Endometrial microvascular endothelial cells (primary cell): ENCODE measurements around the gene B4GAT1. TPM values are rescaled to one million over a fixed set of nuclear protein-coding genes. Genes with fewer than 3 reads are reported as not detected.

Experiments
- in situ Hi-C: cut with HindIII; loops from 2 replicates; pipeline ENCODE4 v1.10.0; 2017; ENCODE audit warnings: low sequenced_read_pairs, low pct_unique_long_range_greater_than_20kb; ENCODE audit errors: inconsistent ontology term
- total RNA-seq: library from RNA; depleted of rRNA; stranded (reverse); fragments of >200 nt; gene quantifications from one replicate; pipeline ENCODE4 v1.2.3, GENCODE V29; 2015; ENCODE audit errors: inconsistent ontology term

Gene B4GAT1
- total RNA-seq, 1 donor from 2014 or later = 27.8 TPM

DNA sequence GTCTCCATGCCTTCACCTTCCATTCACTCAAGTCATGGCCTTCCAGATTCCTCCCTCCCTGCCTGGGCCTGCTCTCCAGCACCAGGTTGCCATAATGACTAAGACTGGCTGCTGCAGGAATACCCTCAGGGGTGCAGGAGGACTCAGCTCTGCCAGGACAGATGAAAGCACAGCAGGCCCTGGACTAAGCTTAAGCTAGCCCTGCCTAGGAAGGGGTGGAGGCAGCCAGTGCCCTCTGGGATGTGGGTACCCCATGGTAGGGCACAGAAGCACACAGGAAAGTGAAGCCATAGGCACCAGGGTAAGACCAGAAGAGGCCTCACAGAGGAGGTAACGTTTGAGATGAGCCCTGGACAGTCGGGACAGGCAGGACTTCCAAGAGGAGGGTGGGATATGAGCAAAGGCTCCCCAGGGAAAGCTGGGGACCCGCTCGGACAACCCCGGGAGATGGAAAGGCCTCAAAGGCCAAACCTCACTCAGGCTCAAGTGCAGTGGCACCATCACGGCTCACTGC is 8.2 kb downstream of the B4GAT1 start:
- in situ Hi-C loops = no loop called here

DNA sequence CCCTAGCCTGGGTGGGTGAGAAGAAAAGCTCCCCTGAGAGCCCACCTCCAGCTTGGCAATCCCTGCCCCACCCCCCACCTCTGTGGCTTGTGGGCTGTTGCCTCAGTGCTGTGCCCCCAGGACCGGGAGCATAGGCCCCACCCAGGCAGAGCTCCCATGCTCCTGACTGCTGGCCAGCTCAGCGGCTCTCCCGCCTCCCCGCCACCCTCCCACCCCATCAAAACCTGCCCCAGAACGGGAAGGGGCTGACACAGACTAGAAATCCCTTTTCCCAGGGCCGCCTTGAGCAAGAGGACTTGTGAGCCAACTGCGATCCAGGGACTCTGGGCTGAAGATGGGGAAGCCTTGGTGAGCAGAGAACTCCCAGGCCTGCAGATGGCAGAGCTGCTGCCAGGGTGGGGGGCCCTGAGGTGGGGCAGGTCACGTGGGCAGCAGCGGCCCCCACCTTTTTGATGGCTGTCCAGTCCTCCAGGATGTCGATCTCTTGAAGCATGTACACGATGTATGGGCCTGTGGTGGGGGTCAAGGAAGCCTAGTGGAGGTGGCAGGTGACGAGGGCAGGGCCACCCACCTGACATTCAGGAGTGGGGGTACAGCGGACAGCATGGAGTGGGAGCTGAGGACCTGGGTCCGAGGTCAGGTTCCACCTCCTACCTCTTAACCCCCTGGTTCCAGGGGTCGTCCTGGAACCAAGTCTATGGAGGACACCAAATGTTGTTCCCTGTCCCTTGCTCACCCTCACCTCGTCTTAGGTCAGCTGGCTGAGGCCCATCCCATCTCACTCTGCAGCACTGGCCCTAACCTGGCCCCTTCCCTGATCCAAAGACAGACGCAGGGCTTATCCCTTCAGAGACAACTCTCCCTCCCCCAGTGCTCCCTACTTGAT is 8.9 kb downstream of the B4GAT1 start:
- in situ Hi-C loops = no loop called here

DNA sequence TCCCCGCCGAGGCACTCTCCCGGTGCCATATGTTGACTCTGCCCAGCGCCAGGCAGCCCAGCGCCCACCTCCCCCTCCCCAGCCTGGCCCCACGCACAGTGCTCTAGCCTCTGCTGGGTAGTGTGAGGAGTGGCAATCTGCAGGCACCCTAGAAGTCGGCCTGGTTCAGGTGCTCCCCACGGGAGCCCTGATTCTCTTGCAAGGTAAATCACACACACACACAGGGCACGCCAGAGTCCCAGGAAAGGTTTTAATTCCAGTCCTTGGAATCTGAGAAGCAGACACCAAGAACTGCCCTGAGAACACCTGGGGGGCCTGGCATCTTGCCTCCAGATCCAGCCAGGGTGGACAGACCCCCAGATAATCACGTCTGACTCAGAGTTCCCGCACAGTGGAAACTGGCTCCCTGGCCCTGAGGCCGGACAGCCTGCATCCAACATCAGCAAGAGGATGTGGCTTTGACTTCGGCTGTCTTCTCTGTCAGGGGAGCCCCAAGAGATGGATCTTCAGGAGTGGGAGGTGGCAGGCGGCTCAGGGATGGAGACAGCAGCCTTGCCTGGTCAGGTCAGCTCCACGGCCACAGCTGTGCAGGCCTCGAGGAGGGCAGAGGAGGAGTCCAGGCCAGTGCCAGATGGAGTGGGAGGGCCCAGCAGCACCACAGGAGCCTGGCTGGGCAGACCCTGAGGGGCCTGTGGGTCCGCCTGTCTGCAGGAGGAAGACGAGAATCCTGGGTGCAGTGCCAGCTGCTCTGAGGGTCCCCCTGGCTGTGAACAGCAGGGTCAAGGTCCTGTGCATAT is 10.1 kb downstream of the B4GAT1 start:
- in situ Hi-C loops = no loop called here

DNA sequence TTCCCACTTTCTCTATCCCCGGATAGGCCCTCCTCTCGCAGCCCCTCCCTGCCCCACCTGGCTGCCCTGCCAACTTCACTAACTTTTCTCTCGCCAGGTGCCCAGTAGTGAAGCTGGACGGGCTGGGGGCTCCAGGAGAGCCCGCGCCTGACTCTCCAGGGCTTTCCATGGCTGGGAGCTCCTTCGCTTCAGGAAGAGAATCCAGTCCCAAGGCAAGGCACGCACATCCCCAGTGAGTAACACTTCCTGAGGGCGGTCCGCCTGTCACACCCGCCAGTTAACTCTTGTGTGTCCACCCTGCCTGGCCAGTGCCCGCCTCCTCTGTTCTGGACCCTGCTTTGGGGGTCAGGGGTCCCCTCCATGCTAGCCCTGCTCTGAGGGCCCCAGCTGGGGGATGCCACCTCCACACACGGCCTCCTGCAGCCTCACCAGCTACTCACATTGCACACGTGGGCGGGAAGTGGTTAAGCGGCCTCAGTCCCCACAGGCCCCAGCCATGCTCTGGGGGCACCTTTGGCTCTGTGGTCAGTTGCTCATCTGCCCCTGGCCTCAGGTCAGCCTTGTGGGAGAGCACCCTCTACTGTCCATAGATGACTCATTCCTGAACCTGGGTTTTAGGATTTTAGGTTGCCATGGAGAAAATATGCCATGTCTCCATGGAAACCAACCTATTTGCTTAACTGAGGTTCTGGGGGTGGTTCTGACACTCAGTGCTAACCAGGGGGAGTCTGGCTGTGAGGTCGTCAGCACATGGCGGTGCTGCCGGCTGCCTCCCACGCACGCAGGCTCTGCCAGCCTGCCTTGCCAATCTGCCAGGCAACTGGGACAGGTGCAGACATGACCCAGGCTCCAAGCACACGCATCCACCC is 11.0 kb downstream of the B4GAT1 start, which contains the start of gene RIN1:
RIN1 (minus strand) TSS at position 201 of the 869 bp plus-strand sequence; CDS start at position 169, 32 bp downstream.
- in situ Hi-C loops = no loop called here

DNA sequence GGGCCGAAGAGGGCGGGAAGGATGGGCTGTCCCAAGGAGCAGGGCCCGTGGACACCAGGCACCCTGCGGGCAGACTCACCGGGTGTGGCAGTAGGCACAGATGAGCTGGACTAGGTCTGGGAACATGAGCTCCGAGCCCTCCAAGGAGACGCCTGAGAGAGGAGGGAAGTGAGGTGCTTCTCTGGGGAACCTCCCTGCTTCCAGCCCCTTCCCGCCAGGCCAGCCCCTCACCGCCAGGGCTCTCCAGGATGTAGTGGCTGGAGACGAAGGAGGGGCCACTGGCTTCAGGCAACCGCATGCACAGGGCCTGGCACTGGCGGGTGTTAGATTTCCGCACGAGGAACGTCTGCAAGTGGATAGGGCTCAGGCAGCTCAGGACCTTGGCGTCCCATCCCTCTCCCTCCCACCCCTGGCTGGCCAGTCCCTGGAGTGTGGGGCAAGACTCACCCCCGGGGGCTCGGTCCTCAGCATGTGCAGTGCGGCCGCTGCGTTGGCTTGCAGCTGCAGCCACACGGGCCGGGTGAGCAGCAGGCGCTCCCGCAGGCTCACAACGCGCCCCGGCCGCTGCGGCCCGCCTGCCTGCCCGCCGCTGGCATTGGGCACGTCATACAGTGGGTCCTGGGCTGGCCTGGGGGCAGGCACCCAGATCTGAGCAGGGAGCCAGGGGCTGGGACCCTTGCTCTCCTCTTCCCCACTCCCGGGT is 11.7 kb downstream of the B4GAT1 start:
- in situ Hi-C loops = no loop called here

DNA sequence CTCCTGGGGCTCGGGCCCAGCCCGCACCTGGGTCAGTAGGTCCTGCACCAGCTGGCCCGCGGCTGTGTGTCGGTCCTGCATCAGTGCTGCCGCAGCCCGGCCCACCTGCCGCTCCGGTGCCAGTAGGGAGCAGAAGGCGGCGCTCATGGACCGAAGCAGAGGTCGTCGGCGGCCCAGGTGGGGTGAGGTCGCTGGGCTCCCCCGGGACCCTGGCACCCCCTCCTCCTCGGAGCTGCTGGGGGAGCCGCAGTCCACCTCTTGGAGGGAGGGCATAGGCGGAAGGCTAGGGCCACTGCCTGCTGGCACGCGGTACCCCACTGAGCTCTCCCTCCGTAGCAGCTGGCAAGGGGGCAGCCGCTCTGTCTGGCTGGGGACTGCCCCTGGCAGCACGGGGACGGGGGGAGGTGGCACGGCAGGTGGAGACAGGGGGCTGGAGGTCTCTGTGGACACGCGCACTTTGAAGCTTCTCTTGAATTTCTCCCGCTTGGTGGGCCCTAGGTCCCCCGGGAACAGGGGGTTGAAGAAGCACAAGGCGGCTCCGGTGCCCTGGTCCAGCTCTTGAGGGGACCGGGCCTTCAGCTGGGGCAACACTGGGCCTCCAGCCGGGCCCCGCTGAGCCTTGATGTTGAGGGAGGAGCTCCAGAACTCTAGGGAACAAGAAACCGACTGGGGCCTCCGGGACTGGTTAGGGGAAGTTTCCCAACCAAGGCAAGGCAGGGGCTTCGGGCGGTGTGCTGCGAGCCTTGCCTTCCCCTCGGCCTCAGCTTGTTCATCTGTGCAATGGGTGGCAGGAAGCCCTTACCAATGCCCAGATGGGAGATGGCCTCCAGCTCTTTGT is 12.6 kb downstream of the B4GAT1 start:
- in situ Hi-C loops = no loop called here

DNA sequence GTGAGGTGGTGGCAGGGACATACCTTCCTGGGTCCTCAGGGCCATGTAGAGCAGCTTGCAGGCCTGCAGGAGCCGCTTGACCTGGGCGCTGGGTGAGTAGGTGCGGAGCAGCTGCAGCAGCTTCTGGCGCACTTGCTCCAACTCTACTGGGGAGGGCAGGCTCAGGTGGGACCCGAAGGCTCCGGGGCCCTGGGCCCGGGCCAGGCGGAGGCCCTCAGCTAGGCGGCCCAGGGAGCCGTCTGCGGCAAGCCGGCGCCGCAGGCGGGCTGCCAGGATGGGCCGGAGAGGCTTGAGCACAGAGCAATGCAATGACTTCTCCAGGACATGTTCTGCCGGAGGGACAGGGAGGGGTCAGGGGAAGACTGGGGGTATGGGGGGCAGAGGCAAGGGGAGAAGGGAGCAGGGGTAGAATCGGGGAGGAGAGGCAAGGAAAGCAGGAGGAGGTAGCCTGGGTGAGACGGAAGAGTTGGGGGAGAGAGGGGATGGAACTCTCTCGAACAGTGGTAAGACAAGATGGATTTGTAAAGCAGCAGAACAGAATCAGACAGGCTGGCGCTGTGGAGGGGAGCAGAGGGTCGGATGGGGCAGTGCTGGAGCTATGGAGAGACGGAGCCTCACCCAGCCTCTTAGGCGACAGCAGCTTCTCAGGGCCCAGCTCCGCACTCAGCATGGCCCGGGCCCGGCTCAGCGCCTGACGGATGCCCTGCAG is 13.4 kb downstream of the B4GAT1 start:
- in situ Hi-C loops = no loop called here

DNA sequence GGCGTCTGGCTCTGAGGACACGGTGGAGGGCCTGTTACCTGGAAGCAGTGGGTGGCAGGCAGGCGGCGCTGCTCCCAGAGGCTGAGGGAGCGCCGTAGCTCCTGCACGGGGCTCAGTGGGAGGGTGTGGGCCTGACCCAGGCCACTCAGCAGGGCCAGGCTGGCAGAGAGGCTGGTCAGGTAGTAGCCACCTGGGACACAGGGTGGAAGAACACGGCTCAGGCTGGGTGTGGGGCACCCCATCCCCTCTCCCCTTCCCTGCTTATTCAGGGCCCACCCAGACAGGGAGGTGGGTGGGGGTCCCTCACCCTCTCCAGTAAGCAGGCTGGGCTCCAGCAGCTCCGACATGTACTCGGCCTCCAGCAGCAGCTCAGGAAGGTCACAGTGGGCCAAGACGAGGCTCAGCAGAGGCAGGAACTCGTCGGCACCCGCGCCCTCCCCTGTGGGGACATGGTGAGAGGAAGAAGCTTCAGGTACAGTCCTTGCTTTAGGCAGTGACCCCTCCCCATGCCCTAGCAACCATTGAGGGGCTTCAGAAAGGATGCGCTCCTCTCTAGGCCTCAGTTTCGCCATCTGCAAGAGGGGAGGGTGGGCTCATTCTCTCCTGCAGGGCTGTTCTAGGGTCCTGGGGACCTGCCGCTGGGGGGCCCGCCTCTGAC is 14.1 kb downstream of the B4GAT1 start:
- in situ Hi-C loops = no loop called here

DNA sequence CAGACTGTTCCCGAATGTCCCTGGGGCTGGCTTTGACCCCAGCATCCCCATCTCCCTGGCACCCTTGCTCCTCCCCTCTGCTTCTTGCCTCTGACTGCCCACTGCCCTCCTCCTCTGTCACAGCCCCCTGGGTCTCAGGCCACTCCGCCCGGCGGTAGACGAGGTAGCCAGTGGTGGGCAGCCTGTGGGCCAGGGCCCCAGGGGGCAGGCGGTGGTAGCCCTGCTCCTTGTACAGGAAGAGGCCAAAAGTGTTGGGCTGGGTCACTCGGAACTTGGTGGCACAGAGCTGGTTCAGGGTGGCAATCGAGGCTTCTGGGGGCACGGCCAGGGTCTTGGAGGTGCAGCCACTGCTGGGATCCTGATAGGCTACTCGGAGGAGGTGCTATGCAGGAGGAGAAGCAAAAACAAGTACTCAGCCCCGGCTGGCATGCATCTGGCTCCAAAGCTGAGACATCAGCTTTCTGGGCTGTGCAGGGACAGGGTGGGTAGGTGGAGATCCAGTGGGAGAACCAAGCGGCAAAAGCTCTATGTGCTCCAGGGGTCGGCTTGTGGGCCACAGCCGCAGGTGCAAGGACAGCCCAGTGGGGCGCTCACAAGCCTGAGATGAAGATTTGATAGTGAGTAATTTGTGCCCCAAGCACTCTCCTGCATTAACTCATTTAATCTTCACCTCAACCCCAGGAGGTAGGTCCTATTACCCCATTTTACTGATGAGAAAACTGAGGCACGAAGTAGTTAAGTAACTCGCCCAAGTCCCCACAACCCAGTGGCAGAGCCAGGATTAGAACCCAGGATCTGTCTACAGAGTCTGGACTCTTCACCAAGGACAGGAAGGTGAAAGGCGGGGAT is 14.8 kb downstream of the B4GAT1 start:
- in situ Hi-C loops = no loop called here

DNA sequence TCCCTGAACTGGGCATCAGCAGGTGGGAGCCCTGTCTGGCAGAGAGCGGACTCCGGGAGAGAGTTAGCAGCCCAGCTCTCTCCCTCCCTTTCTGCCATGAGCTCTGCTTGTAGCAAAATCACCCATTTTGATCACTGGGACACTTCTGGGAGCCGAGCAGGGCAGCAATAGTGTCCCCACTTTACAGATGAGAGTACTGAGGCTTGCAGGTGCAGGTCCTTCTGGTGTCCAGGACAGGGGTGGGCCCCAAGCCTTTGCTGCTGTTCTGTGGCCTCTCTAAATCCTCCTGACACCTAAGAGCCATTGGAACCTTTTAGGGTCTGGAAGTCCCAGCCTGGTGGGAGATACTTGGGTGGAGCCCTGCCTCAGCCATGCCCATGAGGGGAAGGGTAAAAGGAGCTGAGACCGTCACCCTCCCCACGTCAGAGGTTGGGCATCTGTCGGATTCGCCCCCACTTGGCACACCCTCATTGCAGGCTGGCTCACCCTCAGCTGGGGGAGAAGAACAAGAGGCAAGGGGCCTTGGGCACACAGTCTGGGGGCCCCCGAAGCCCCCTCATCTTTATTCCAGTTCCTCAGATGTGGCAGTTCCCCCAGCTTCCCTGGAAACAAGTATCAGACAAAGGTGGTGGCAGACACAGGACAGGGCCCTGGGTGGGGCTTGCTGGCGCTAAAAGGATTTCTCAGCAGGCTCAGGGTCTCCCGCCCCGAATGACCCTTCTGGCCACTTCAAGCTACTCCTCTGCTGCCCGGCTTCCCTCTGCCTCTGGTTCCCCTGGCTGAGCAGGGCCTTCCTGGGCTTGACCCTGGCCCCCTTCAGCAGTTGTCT is 15.7 kb downstream of the B4GAT1 start:
- in situ Hi-C loops = no loop called here

DNA sequence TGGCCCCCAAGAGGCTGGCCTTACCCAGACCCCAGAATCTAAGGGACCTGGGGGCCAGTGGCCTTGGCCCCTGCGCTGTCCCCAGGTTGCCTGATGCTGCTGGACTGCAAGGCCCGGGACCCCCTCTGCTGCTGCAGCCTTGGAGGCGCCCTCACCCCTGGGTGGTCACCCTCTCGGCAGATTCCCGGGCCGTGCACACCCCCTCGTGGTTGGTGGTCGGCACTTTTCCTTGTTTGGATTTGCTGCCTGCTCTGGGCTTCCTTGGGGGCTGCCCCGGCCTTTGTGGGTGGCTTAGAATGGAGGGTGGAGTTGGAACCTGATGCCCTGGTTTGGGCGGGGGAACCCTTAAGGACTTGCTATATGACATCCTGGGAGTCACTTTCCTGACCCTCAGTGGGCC is 16.5 kb downstream of the B4GAT1 start:
- in situ Hi-C loops = no loop called here

DNA sequence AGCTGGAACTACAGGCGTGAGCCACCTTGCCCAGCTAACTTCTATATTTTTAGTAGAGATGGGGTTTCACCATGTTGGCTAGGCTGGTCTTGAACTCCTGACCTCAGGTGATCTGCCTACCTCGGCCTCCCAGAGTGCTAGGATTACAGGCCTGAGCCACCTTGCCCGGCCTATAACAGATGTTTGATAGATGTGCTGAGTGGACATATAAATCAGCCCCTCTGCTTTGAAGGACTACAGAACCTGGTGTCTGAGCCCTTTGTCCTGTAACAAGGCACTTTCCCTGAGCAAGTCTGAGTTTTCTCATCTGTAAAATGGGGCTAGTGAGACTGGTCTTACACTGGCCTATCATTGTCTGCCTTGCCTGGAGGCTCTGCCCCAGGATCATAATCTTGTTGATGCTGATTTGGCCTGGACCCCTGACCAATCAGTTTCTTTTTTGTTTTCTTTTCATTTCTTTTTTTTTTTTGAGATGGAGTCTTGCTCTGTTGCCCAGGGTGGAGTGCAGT is 18.2 kb downstream of the B4GAT1 start:
- in situ Hi-C loops = no loop called here

DNA sequence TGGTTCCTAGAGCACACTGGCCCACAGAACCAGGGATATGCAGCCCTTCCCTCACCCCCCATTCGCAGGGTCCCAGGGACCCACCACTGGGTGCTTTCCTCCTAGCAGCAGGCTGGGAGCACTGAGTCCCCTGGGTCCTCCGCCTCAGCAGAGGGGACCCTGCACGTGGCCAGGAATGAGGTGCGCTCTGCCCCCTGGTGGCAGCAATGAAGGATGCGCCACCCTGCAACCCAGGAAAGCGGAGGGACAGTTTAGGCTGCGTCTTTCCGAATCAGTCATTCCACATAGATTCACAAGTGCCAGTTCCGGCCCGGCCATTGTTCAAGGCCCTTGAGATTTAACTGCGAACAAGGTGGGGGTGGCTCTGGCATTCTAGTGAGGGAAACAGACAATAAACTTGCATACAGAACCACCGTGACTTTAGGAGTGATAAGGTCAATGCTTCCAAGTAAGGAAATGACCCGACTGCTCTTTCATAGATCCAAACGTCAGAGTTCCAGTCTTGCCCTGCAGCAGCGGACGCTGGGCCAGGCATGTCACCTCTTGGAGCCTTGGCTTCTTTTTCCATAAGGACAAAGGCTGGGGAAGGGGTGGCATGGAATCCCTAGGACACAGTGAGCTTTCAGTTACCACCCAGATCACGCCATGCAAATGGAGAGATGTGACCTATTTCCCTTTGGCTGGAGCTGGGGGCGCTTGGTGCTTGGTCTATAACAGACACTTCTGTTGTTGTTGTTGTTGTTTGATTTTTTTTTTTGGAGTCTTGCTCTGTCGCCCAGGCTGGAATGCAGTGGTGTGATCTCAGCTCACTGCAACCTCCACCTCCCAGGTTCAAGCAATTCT is 18.9 kb downstream of the B4GAT1 start:
- in situ Hi-C loops = no loop called here

DNA sequence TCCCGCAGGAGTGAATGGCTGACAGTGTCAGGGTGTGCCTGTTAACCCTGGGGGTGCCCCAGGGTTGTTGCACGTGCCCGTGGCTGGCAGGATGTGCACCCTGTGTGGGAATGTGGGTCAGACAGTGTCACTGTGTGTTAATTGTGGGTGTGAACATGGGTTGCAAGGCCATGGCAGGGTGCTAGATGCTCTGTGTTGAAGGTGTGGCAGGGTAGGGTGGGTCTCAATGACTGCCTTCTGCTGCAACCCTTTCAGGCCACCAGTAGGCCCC is 19.5 kb downstream of the B4GAT1 start:
- in situ Hi-C loops = no loop called here
